NCI-H2029 treated with DMSO at 0.1 percent for 48 hours (cell line): ENCODE data around the gene TULP3.
"Not testable (repeated sequence)": the region's sequence is repeated elsewhere in the genome, so short reads cannot be mapped to it uniquely, and the experiment has no call there.

Experiments used
- DNase-seq: peaks from one replicate; lab custom pipeline; 2025; lab: John Stamatoyannopoulos, UW

The TULP3 gene, protein sequence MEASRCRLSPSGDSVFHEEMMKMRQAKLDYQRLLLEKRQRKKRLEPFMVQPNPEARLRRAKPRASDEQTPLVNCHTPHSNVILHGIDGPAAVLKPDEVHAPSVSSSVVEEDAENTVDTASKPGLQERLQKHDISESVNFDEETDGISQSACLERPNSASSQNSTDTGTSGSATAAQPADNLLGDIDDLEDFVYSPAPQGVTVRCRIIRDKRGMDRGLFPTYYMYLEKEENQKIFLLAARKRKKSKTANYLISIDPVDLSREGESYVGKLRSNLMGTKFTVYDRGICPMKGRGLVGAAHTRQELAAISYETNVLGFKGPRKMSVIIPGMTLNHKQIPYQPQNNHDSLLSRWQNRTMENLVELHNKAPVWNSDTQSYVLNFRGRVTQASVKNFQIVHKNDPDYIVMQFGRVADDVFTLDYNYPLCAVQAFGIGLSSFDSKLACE

DNA sequence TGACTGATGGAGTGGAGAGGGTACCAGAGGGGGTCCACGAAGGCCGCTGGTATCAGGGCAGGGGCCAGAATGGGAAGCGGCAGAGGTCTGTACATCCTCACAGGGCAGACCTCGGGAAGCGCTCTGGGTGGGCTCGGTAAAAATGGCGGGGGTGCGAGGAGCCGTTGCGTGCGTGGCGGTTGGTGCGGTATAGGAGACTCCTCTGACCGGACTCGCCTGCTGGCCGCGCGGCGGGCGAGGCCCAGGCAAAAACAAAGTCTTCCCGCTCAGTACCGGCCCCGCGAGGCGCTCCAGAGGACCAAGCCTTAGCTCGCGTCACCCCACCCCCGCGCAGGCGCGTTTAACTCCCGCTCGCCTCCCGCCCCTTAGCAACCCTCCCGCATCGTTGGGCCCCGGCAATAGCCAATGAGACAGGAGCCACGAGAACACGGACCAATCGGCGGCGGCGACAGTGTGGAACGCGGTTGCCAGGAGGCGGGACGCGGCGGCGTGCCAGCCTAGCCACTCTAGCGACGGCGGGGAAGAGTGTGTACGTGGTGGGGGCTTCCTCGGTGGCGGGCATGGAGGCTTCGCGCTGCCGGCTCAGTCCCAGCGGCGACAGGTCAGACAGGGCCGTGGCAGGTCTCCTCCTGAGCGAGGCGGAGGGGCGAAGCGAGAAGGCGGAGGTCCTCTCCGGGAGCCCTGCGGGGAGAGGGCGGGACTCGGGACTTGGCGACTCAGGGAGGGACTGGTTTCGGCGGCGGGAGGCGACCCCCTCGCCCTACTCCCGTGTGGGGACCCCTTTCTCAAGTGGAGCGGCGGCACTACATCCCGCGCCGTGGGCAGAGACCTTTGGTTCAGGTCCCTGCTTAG is at the start of gene TULP3:
TSS of gene TULP3 (plus strand) at position 504 of the 852 bp plus-strand sequence. CDS start at position 561, 57 bp downstream.
- peak; percentile 90 for DNase-seq

- DNase-seq = no peak
Measured at GRCh38 chr12:2841056-2841650, 49.5 kb upstream of the TULP3 start.

- no peak for DNase-seq
Measured at GRCh38 chr12:2842948-2843347, 47.7 kb upstream of the TULP3 start.

DNA sequence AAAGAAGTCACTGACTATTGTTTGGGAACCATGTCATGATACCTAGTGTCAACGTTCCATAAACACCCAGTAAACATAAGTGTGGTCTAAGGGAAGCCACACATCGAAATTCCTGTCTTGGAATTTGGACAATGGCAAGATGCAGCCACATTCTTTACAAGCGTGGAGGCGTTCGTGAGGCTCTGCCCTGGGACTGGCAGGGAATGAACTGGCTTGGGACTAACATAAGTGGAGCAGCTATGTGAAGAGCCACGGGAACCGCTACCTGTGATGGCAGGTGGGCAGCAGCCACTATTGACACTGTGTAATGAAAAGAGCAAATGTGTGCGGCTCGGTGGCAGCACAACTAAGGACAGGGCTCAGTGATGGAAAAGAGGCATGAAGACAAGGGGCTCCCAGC is 45.9 kb upstream of the TULP3 start:
- DNase-seq = no peak

DNA sequence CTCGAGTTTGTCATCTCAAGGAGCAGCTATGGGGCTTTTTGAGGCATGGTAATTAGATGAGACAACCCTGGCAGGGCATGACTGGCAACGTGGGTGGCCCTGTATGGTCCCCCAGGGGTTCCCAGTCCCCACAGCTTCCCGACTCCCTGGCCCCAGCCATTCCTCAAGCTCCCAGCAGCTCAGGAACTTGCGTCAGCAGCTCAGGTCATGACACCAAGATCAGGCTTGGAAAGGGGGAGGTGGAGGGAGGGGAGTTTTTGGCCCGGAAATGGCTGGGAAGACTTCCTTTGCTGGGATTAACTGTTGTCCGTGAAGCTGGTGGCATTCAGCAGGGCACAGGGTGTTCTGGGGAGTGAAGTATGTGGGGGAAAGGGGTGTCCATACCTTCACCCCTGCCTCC is 45.4 kb upstream of the TULP3 start:
- DNase-seq = no peak

DNA sequence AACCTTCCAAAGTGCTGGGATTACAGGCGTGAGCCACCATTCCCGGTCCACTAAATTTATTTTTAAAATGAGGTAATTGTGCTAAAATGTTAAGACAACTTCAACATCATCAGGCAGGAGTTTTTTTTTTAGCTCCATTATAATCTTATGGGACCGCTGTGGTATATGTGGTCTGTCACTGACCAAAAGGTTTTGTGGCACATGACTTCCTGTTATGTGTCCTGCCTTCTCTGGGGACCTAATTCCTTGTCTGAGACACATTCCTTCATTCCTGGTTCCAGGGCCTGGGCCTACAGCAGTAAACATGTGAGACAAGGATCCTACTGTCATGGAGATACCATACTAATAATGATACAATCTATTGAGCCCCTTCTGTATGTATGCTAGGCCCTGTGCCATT is 38.8 kb upstream of the TULP3 start:
- DNase-seq = no peak

DNA sequence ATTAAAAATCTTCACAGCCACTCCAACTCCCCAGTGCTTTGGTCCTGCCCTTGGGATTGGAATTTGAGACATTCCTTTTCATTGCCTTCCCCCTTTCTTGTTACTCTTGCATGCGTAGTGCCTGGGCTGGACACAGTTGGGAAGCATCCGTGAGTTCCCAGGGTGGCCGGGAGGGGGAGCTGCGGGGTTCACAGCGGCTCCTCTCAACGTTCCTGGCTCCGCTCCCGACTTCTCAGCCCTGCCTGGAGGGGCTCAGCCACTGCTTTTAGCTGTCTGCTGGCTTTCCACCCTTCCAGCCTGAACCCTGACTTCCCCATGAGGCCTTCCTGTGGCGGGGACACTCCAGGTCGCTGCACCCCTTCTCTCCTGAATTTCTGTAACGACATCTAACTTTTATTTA is 37.1 kb upstream of the TULP3 start:
- DNase-seq = peak; percentile 51

DNA sequence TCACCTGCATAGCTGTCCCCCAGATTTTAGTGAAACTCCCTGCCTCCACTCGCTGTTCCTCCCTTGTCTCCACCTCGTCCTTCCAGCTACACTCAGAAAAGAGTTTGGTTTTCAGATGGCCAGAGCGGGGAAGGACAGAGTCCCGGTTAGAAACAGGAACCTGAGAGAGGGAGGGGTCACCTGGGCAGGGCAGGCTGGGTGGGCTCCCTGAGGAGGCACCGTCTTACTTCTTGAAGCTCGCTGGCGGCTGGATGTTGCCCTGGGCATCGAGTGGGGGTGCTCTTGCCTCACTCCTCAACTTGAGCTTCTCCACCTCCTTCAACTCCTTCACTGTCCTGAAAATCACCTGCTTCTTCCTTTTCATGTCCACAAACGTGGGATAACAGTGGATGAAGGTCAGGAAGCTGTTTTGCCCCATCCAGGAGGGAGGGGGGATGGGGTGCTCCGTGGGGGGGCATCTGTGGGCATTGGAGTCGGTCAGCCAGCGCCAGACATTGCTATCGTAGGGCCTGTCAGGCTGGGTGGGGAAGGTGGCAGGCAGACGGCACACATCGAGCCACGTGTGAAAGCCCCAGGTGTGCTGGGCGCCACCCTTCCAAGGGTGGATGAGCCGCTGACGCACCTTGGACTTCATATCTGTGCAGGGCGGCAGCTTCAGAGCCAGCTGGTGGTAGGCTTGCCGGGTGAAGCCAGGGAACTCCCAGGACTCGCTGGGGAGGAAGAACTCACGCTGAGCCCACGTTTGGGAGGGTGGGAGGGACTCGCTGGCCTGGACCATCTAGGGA is 35.8 kb upstream of the TULP3 start:
- no peak for DNase-seq

DNA sequence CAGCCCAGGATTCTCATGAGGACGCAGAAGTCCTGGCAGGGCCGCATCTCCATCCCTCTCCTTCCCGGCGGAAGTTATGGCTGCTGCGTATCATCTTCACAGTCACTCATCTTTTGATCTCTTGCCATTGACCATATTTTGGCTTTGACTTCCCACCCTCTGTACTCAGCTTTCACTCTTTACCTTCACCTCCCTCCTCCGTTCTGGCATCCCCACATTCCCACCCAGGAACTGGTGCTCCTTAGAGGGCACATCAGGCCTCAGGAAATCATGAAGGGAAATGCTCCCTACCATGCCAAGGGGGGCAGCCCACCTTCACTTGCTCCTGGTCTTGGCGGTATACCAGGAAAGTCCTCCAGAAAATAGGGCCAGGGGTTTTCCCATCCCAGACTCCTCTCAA is 35.1 kb upstream of the TULP3 start:
- no peak for DNase-seq

DNA sequence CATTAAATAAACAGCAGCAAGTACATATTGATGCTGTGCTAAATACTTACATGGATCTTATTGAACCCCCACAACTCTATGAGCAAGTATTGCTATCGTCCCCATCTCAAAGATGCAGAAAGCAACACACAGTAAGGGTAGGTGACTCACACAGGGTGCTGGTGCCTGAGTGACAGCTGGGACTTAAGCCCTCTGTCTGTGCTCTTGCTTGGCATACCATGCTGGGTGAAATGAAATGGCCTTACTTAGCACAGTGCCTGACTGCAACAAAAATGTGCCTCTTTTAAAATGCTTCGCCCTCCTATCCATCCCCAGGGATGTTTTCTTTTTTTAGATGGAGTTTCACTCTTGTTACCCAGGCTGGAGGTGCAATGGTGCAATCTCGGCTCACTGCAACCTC is 34.6 kb upstream of the TULP3 start:
- no peak for DNase-seq

GRCh38 chr12:2857021-2857431 is 33.7 kb upstream of the TULP3 start, which contains the start of gene TEX52:
TSS of gene TEX52 (minus strand) at chr12:2857039. CDS start at chr12:2857026, 13 bp downstream.
- DNase-seq = peak; percentile 27

GRCh38 chr12:2857576-2857975 is 33.1 kb upstream of the TULP3 start:
- DNase-seq = no peak

GRCh38 chr12:2858334-2858733 is 32.4 kb upstream of the TULP3 start:
- no peak for DNase-seq

GRCh38 chr12:2858944-2859421 is 31.7 kb upstream of the TULP3 start:
- no peak for DNase-seq

- DNase-seq = no peak
Measured at GRCh38 chr12:2860170-2860569, 30.5 kb upstream of the TULP3 start.

DNA sequence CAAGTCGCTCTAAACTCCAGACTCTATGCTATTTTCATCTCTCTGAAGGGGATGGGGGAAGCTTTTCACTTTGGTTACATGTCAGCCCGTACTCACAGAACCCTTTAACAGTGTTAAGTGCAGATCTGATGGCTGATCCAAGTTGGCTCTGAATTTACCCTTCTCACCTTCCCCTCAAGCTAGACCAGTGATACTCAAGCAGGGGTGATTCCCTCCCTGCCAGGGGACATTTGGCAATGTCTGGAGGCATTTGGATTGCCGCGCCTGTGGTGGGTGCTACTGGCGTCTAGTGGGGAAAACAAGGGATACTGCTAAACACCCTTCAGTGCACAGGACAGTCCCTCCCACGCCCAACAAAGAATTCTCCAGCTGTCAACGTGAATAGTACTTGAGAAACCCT is 27.8 kb upstream of the TULP3 start:
- no peak for DNase-seq

- not testable (repeated sequence) for DNase-seq
Measured at GRCh38 chr12:2863402-2863801, 27.3 kb upstream of the TULP3 start.

- no peak for DNase-seq
Measured at GRCh38 chr12:2864198-2864597, 26.5 kb upstream of the TULP3 start.

GRCh38 chr12:2868986-2869632 is 21.6 kb upstream of the TULP3 start:
- DNase-seq = not testable (repeated sequence)

DNA sequence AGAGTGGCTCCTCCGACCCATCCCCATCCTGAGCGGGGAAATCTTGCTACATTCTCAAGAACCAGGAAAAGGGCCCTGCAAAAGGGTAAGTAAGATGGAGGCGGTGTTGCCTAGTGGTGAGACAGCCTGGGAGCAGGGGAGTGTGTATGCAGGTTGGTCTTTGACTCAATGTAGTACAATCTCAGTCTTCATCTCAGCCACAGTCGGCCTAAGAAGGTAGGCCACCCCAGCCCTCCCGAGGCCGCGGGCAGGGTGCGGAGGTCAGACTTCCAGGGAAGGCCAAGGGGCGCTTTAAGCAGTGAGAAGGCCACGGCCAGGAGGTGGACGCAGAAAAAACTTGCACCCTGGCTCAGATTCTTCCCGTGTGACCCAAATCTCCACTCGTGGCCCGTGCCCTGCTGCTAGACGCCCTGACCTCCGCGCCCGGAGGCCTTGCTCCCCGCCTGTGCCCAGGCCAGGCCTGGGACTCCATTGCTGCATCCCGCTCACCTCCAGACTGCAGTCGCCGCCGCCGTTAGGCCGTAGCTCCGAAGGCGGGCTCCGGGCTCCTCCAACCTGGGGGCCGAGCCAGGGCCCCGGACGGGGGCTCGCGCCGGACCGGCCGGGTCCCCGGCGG is 14.2 kb upstream of the TULP3 start:
- DNase-seq = no peak
